GM23338 (cell line): Measurements from ENCODE around the gene ENDOU. TPM values are rescaled to one million over a fixed set of nuclear protein-coding genes. Genes with fewer than 3 reads are reported as not detected.

Experiments used
- ATAC-seq: fragments of 200-7000 bp; cut with Tn5 transposase; 3 replicates; pipeline ENCODE4 v1.9.1; 2020
- DNase-seq: peaks from one replicate; pipeline ENCODE4 v3.0.0-alpha.2; 2015; ENCODE audit warnings: low spot score
- H2AFZ ChIP-seq: fragments of 200-600 bp; sonication (generic); 2 replicates; pipeline ENCODE4 v1.8.0; 2016; ENCODE audit warnings: antibody characterized with exemption, mild to moderate bottlenecking, moderate library complexity
- H3F3A ChIP-seq: fragments of 200-600 bp; sonication (generic); replicated peaks from 2 replicates; pipeline ENCODE4 v1.8.0; 2017; ENCODE audit warnings: antibody characterized with exemption, mixed run types, low read depth
- H3K27ac ChIP-seq: fragments of 200-600 bp; sonication (generic); 2 replicates; pipeline ENCODE4 v1.6.1; 2016; ENCODE audit warnings: low read depth
- H3K27me3 ChIP-seq: fragments of 200-600 bp; sonication (generic); 2 replicates; pipeline ENCODE4 v1.8.0; 2016; ENCODE audit warnings: mild to moderate bottlenecking, mixed run types, moderate library complexity; ENCODE audit not compliant: insufficient read depth
- H3K36me3 ChIP-seq: fragments of 200-600 bp; sonication (generic); 2 replicates; pipeline ENCODE4 v1.8.0; 2016; ENCODE audit warnings: mild to moderate bottlenecking; ENCODE audit not compliant: insufficient read depth
- H3K4me1 ChIP-seq: fragments of 200-600 bp; sonication (generic); 2 replicates; pipeline ENCODE4 v1.8.0; 2016; ENCODE audit warnings: mild to moderate bottlenecking, moderate library complexity; ENCODE audit not compliant: insufficient read depth
- H3K4me2 ChIP-seq: fragments of 200-600 bp; sonication (generic); 2 replicates; pipeline ENCODE4 v1.7.1; 2017; ENCODE audit warnings: mixed run types
- H3K4me3 ChIP-seq: fragments of 200-600 bp; sonication (generic); 2 replicates; pipeline ENCODE4 v1.6.1; 2016; ENCODE audit warnings: mixed run types
- H3K79me2 ChIP-seq: fragments of 200-600 bp; sonication (generic); replicated peaks from 2 replicates; pipeline ENCODE4 v1.8.0; 2017; ENCODE audit warnings: mild to moderate bottlenecking; ENCODE audit not compliant: insufficient read depth
- H3K9me2 ChIP-seq: fragments of 200-600 bp; sonication (generic); 2 replicates; pipeline ENCODE4 v1.8.0; 2017; ENCODE audit not compliant: insufficient read depth
- H4K20me1 ChIP-seq: fragments of 200-600 bp; sonication (generic); replicated peaks from 2 replicates; pipeline ENCODE4 v1.8.0; 2017; ENCODE audit warnings: mild to moderate bottlenecking; ENCODE audit not compliant: insufficient read depth
- H3K27ac Mint-ChIP-seq: 2 replicates; pipeline ENCODE4 v1.8.0; 2020; ENCODE audit warnings: inconsistent platforms, mild to moderate bottlenecking, moderate library complexity, mixed read lengths
- H3K27me3 Mint-ChIP-seq: 3 replicates; pipeline ENCODE4 v1.8.0; 2022; ENCODE audit warnings: low read depth, mild to moderate bottlenecking, moderate library complexity, mixed read lengths, inconsistent platforms; ENCODE audit not compliant: insufficient read depth, poor library complexity
- H3K36me3 Mint-ChIP-seq: 3 replicates; pipeline ENCODE4 v1.8.0; 2021; ENCODE audit warnings: low read depth, mild to moderate bottlenecking, inconsistent platforms, moderate library complexity, mixed read lengths
- H3K4me1 Mint-ChIP-seq: 3 replicates; pipeline ENCODE4 v1.8.0; 2020; ENCODE audit warnings: mild to moderate bottlenecking, inconsistent platforms, mixed read lengths
- H3K4me3 Mint-ChIP-seq: 3 replicates; pipeline ENCODE4 v1.8.0; 2021; ENCODE audit warnings: moderate library complexity, mild to moderate bottlenecking, inconsistent platforms, mixed read lengths
- H3K9me3 Mint-ChIP-seq: 3 replicates; pipeline ENCODE4 v1.8.0; 2020; ENCODE audit warnings: moderate library complexity, mild to moderate bottlenecking, inconsistent platforms, mixed read lengths
- CREB1 ChIP-seq: fragments of 250-450 bp; sonication (Bioruptor Pico); IDR thresholded peaks from 2 replicates; pipeline ENCODE4 v1.5.0; 2020; ENCODE audit warnings: low read depth, mild to moderate bottlenecking, moderate library complexity
- NANOG ChIP-seq: IDR thresholded peaks from 2 replicates; pipeline ENCODE4 v1.6.1; 2016; ENCODE audit warnings: antibody characterized with exemption, borderline replicate concordance
- POLR2AphosphoS5 ChIP-seq: IDR thresholded peaks from 2 replicates; pipeline ENCODE4 v1.6.1; 2016; ENCODE audit warnings: antibody characterized with exemption, low read depth
- STAT1 ChIP-seq: IDR thresholded peaks from one replicate; pipeline ENCODE4 v1.6.1; 2016; ENCODE audit warnings: antibody characterized with exemption; ENCODE audit not compliant: unreplicated experiment
- ZNF114 ChIP-seq: fragments of 250-450 bp; sonication (Bioruptor Pico); IDR thresholded peaks from 2 replicates; pipeline ENCODE4 v1.5.0; 2020; ENCODE audit warnings: mild to moderate bottlenecking, moderate library complexity
- ZNF331 ChIP-seq: fragments of 250-450 bp; sonication (Bioruptor Pico); IDR thresholded peaks from 2 replicates; pipeline ENCODE4 v1.5.0; 2020; ENCODE audit warnings: low read depth, mild to moderate bottlenecking, moderate library complexity
- polyA plus RNA-seq: library from polyadenylated mRNA; unstranded; fragments of >200 nt; fragmentation: Nextera tagmentation; extraction: Ambion mirVana; gene quantifications from 2 replicates; pipeline ENCODE4 v1.2.1, GENCODE V29; 2016
- total RNA-seq: library from RNA; depleted of rRNA; stranded (reverse); fragments of >200 nt; shearing (Covaris generic); gene quantifications from 2 replicates; pipeline ENCODE4 v1.2.3, GENCODE V29; 2014
- TF ChIP-seq, protein P1 (sequence below): fragments of 250-450 bp; sonication (Bioruptor Pico); IDR thresholded peaks from 2 replicates; pipeline ENCODE4 v1.5.0; 2020; ENCODE audit warnings: mild to moderate bottlenecking, moderate library complexity
- TF ChIP-seq, protein P2 (sequence below): IDR thresholded peaks from 2 replicates; pipeline ENCODE4 v1.6.1; 2016; ENCODE audit warnings: antibody characterized with exemption
- TF ChIP-seq, protein P3 (sequence below), 2 experiments: fragments of 200-600 bp in 1 of 2; sonication (generic) in 1 of 2; conservative IDR thresholded peaks; 2 replicates each; pipeline versions ENCODE4 v1.5.1 to v1.6.1; 2016 to 2017; ENCODE audit warnings: antibody characterized with exemption in 2 of 2, low read depth in 2 of 2, mild to moderate bottlenecking in 2 of 2, moderate library complexity in 1 of 2
- TF ChIP-seq, protein P4 (sequence below): IDR thresholded peaks from one replicate; pipeline ENCODE4 v1.6.1; 2018; ENCODE audit warnings: antibody characterized with exemption; ENCODE audit not compliant: unreplicated experiment

Gene ENDOU
- total and polyA plus RNA-seq, 2 experiments from 2014 or later = not detected

DNA sequence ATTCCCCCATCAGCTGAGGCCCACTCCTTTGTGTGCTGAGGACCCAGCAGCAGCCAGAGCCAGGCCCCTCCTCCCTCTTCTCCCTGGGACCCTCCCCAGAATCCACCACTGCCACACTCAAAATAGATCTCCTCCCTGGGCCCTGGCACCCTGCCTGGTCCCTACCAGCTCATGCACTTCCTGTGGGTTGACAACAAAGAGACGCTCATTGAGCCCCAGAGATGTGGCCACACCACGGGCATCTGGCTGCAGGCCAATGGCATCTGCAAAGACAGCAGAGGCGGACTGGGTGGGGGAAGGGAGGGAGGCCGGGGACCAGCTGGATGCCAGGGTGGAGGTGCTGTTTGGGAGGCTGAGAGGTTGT, 16.0 kb upstream of the ENDOU start (continued):
- TF ChIP-seq, protein P1, sequence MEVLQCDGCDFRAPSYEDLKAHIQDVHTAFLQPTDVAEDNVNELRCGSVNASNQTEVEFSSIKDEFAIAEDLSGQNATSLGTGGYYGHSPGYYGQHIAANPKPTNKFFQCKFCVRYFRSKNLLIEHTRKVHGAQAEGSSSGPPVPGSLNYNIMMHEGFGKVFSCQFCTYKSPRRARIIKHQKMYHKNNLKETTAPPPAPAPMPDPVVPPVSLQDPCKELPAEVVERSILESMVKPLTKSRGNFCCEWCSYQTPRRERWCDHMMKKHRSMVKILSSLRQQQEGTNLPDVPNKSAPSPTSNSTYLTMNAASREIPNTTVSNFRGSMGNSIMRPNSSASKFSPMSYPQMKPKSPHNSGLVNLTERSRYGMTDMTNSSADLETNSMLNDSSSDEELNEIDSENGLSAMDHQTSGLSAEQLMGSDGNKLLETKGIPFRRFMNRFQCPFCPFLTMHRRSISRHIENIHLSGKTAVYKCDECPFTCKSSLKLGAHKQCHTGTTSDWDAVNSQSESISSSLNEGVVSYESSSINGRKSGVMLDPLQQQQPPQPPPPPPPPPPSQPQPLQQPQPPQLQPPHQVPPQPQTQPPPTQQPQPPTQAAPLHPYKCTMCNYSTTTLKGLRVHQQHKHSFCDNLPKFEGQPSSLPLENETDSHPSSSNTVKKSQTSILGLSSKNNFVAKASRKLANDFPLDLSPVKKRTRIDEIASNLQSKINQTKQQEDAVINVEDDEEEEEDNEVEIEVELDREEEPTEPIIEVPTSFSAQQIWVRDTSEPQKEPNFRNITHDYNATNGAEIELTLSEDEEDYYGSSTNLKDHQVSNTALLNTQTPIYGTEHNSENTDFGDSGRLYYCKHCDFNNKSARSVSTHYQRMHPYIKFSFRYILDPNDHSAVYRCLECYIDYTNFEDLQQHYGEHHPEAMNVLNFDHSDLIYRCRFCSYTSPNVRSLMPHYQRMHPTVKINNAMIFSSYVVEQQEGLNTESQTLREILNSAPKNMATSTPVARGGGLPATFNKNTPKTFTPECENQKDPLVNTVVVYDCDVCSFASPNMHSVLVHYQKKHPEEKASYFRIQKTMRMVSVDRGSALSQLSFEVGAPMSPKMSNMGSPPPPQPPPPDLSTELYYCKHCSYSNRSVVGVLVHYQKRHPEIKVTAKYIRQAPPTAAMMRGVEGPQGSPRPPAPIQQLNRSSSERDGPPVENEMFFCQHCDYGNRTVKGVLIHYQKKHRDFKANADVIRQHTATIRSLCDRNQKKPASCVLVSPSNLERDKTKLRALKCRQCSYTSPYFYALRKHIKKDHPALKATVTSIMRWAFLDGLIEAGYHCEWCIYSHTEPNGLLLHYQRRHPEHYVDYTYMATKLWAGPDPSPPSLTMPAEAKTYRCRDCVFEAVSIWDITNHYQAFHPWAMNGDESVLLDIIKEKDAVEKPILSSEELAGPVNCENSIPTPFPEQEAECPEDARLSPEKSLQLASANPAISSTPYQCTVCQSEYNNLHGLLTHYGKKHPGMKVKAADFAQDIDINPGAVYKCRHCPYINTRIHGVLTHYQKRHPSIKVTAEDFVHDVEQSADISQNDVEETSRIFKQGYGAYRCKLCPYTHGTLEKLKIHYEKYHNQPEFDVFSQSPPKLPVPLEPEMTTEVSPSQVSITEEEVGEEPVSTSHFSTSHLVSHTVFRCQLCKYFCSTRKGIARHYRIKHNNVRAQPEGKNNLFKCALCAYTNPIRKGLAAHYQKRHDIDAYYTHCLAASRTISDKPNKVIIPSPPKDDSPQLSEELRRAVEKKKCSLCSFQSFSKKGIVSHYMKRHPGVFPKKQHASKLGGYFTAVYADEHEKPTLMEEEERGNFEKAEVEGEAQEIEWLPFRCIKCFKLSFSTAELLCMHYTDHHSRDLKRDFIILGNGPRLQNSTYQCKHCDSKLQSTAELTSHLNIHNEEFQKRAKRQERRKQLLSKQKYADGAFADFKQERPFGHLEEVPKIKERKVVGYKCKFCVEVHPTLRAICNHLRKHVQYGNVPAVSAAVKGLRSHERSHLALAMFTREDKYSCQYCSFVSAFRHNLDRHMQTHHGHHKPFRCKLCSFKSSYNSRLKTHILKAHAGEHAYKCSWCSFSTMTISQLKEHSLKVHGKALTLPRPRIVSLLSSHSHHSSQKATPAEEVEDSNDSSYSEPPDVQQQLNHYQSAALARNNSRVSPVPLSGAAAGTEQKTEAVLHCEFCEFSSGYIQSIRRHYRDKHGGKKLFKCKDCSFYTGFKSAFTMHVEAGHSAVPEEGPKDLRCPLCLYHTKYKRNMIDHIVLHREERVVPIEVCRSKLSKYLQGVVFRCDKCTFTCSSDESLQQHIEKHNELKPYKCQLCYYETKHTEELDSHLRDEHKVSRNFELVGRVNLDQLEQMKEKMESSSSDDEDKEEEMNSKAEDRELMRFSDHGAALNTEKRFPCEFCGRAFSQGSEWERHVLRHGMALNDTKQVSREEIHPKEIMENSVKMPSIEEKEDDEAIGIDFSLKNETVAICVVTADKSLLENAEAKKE (CRISPR knock-in tag) = no peak
- TF ChIP-seq STAT1 = no peak
- no peak for TF ChIP-seq CREB1 (CRISPR knock-in tag)
- TF ChIP-seq POLR2AphosphoS5 = no peak
- no peak for TF ChIP-seq NANOG
- no peak for TF ChIP-seq ZNF331 (CRISPR knock-in tag)

DNA sequence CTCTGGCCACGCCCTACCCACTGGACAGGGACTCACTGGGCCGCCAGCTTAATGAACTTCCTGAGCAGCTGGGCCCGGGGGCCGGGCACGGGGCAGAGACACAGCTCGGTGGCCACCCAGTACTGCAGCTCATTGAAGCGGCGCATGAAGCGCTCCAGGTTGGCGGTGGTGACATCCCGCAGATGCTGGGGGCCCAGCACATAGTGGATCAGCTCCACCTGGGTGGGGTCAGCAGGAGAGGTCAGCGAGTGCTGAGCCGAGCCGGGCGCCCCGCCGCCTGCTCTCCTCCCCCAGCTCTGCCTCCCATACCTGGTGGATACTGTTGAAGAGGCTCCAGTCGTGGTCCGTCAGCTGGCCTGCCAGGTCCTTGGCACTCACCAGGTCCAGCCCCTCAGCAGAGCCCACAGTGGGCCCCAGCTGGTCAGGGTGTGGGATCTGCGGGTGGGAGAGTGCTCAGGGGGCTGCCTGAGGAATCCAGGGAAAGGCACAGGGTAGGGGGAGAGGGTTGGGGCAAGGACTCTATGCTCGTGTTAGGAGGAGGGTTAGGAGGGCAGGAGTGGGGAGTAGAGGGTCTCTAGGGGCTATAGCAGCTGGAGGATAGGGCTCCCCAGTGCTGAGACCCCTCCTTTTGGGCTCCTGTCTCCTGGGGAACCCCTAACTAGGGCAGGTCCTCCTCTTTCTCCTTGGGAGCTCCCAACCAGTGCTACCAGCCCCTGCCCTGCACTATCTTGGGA, 15.5 kb upstream of the ENDOU start:
- Mint-ChIP-seq H3K36me3 (no peaks in the 10 kb centered on the region; the same call in 2 of the 3 replicates), H3K9me3 (no peaks in the 10 kb centered on the region; the same call in 2 of the 3 replicates), H3K27ac (no peak overlapping the region), H3K4me1 (peaks cover 37% of the 10 kb centered on the region), H3K4me3 (no peak overlapping the region), H3K27me3 (peaks cover 20% of the 10 kb centered on the region)
- no peaks in the 10 kb centered on the region for H3K79me2 ChIP-seq
- H3K27ac ChIP-seq = no peak overlapping the region
- no peak overlapping the region for H2AFZ ChIP-seq
- H3K4me1 ChIP-seq = 0 out of 2 replicates have a peak, but pooled peaks cover 4% of the 10 kb centered on the region
- no peaks in the 10 kb centered on the region for H3K27me3 ChIP-seq
- H4K20me1 ChIP-seq = no peaks in the 10 kb centered on the region
- no peak for ATAC-seq
- H3K4me3 ChIP-seq = no peak overlapping the region
- no peak overlapping the region for H3K4me2 ChIP-seq
- no peaks in the 10 kb centered on the region for H3F3A ChIP-seq
- H3K36me3 ChIP-seq = no peaks in the 10 kb centered on the region
- no peak for DNase-seq
- no peaks in the 10 kb centered on the region for H3K9me2 ChIP-seq
- TF ChIP-seq ZNF331 (CRISPR knock-in tag) (no peak), CREB1 (CRISPR knock-in tag) (no peak), NANOG (no peak), STAT1 (no peak), ZNF114 (CRISPR knock-in tag) (no peak), POLR2AphosphoS5 (no peak)
- TF ChIP-seq, protein P2, sequence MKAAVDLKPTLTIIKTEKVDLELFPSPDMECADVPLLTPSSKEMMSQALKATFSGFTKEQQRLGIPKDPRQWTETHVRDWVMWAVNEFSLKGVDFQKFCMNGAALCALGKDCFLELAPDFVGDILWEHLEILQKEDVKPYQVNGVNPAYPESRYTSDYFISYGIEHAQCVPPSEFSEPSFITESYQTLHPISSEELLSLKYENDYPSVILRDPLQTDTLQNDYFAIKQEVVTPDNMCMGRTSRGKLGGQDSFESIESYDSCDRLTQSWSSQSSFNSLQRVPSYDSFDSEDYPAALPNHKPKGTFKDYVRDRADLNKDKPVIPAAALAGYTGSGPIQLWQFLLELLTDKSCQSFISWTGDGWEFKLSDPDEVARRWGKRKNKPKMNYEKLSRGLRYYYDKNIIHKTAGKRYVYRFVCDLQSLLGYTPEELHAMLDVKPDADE = no peak
- TF ChIP-seq, protein P3, sequence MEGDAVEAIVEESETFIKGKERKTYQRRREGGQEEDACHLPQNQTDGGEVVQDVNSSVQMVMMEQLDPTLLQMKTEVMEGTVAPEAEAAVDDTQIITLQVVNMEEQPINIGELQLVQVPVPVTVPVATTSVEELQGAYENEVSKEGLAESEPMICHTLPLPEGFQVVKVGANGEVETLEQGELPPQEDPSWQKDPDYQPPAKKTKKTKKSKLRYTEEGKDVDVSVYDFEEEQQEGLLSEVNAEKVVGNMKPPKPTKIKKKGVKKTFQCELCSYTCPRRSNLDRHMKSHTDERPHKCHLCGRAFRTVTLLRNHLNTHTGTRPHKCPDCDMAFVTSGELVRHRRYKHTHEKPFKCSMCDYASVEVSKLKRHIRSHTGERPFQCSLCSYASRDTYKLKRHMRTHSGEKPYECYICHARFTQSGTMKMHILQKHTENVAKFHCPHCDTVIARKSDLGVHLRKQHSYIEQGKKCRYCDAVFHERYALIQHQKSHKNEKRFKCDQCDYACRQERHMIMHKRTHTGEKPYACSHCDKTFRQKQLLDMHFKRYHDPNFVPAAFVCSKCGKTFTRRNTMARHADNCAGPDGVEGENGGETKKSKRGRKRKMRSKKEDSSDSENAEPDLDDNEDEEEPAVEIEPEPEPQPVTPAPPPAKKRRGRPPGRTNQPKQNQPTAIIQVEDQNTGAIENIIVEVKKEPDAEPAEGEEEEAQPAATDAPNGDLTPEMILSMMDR (conservative IDR thresholded peaks at IDR 0.05; ENCODE audit: low read depth in 2 of 2) = no peak
- TF ChIP-seq, protein P4, sequence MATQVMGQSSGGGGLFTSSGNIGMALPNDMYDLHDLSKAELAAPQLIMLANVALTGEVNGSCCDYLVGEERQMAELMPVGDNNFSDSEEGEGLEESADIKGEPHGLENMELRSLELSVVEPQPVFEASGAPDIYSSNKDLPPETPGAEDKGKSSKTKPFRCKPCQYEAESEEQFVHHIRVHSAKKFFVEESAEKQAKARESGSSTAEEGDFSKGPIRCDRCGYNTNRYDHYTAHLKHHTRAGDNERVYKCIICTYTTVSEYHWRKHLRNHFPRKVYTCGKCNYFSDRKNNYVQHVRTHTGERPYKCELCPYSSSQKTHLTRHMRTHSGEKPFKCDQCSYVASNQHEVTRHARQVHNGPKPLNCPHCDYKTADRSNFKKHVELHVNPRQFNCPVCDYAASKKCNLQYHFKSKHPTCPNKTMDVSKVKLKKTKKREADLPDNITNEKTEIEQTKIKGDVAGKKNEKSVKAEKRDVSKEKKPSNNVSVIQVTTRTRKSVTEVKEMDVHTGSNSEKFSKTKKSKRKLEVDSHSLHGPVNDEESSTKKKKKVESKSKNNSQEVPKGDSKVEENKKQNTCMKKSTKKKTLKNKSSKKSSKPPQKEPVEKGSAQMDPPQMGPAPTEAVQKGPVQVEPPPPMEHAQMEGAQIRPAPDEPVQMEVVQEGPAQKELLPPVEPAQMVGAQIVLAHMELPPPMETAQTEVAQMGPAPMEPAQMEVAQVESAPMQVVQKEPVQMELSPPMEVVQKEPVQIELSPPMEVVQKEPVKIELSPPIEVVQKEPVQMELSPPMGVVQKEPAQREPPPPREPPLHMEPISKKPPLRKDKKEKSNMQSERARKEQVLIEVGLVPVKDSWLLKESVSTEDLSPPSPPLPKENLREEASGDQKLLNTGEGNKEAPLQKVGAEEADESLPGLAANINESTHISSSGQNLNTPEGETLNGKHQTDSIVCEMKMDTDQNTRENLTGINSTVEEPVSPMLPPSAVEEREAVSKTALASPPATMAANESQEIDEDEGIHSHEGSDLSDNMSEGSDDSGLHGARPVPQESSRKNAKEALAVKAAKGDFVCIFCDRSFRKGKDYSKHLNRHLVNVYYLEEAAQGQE = no peak
